ENCODE measurements around the gene CTSH. TPM values are rescaled to one million over a fixed set of nuclear protein-coding genes. Genes with fewer than 3 reads are reported as not detected.

CTSH gene
- total and polyA plus RNA-seq, 2 of the 13 experiments (the other 11 are each of a cell fraction or from before 2014, with no cell fraction given), result 265 to 653 TPM

DNA sequence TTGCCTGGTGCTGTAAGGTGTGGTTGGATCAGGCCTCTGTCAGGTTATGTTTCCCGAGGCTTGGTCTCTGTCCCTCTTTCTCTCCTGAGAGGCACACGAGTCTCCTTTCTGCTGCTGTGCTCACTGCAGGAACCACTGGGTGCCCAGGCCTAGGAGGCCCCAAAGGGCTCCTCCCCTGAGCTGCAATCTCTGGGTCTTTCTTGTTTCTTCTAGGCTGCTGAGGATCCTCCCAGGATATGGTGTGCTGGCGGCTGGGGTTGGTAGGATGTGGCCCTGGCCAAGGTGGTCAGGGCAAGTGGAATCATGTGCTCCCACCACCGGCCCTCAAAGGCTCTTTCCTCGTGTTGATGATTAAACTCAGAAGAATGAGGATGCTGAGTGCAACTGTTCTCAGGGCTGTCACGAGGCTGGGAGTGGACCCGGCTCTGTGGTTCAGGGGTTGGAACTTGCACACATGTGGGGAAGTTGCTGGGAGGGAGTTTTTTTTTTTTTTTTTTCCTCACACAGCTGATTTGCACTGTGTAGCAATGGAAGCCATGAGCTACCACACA is 43.6 kb upstream of the CTSH start (continued):
- peak; percentile 67; the same call in 1 of the 2 replicates for TF ChIP-seq ARID4A (CRISPR knock-in tag; IDR thresholded peaks at IDR 0.05; ENCODE audit: borderline replicate concordance)
- TF ChIP-seq NFIB (CRISPR knock-in tag; IDR thresholded peaks at IDR 0.05; ENCODE audit: borderline replicate concordance), result no peak
- no peak for TF ChIP-seq KDM3A (CRISPR knock-in tag; IDR thresholded peaks at IDR 0.05; ENCODE audit: low read depth)
- peak; percentile 39; the same call in 1 of the 2 replicates for TF ChIP-seq ARNT2 (CRISPR knock-in tag; IDR thresholded peaks at IDR 0.05; ENCODE audit: low read depth)
- no peak for TF ChIP-seq FOXP1 (IDR thresholded peaks at IDR 0.05)
- peak; percentile 46; the same call in 1 of the 2 replicates for TF ChIP-seq FOXP1 (CRISPR knock-in tag; IDR thresholded peaks at IDR 0.05)
- TF ChIP-seq ZNF678 (CRISPR knock-in tag; IDR thresholded peaks at IDR 0.05), result no peak
- no peak for TF ChIP-seq ZNF260 (CRISPR knock-in tag; IDR thresholded peaks at IDR 0.05; ENCODE audit: borderline replicate concordance, low read depth)
- no peak for TF ChIP-seq ZFYVE20 (CRISPR knock-in tag; IDR thresholded peaks at IDR 0.05; ENCODE audit: borderline replicate concordance, low read depth)
- peak; percentile 79 for TF ChIP-seq ELF1 (CRISPR knock-in tag; IDR thresholded peaks at IDR 0.05)
- TF ChIP-seq KDM5B (CRISPR knock-in tag; IDR thresholded peaks at IDR 0.05; ENCODE audit: borderline replicate concordance), result peak; percentile 86; the same call in 1 of the 2 replicates
- TF ChIP-seq ZNF468 (CRISPR knock-in tag; IDR thresholded peaks at IDR 0.05), result no peak
- peak; percentile 86 for TF ChIP-seq KLF6 (CRISPR knock-in tag; IDR thresholded peaks at IDR 0.05)
- TF ChIP-seq, protein P1, sequence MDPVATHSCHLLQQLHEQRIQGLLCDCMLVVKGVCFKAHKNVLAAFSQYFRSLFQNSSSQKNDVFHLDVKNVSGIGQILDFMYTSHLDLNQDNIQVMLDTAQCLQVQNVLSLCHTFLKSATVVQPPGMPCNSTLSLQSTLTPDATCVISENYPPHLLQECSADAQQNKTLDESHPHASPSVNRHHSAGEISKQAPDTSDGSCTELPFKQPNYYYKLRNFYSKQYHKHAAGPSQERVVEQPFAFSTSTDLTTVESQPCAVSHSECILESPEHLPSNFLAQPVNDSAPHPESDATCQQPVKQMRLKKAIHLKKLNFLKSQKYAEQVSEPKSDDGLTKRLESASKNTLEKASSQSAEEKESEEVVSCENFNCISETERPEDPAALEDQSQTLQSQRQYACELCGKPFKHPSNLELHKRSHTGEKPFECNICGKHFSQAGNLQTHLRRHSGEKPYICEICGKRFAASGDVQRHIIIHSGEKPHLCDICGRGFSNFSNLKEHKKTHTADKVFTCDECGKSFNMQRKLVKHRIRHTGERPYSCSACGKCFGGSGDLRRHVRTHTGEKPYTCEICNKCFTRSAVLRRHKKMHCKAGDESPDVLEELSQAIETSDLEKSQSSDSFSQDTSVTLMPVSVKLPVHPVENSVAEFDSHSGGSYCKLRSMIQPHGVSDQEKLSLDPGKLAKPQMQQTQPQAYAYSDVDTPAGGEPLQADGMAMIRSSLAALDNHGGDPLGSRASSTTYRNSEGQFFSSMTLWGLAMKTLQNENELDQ (CRISPR knock-in tag; IDR thresholded peaks at IDR 0.05; ENCODE audit: borderline replicate concordance), result no peak
- TF ChIP-seq, protein P2, sequence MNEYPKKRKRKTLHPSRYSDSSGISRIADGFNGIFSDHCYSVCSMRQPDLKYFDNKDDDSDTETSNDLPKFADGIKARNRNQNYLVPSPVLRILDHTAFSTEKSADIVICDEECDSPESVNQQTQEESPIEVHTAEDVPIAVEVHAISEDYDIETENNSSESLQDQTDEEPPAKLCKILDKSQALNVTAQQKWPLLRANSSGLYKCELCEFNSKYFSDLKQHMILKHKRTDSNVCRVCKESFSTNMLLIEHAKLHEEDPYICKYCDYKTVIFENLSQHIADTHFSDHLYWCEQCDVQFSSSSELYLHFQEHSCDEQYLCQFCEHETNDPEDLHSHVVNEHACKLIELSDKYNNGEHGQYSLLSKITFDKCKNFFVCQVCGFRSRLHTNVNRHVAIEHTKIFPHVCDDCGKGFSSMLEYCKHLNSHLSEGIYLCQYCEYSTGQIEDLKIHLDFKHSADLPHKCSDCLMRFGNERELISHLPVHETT (CRISPR knock-in tag; conservative IDR thresholded peaks at IDR 0.05), result no peak
- TF ChIP-seq BRD4 (CRISPR knock-in tag; IDR thresholded peaks at IDR 0.05), result peak; percentile 92
- TF ChIP-seq FLYWCH1 (CRISPR knock-in tag; IDR thresholded peaks at IDR 0.05), result no peak
- peak; percentile 87 for TF ChIP-seq HNF1B (CRISPR knock-in tag; IDR thresholded peaks at IDR 0.05)
- TF ChIP-seq PAX8 (CRISPR knock-in tag; IDR thresholded peaks at IDR 0.05; ENCODE audit: borderline replicate concordance), result no peak
- TF ChIP-seq KLF16 (CRISPR knock-in tag; IDR thresholded peaks at IDR 0.05), result peak in 1 of 2 experiments; percentile 90; a peak in 2 of 4 replicates
